Measurements from ENCODE around the gene CTTNBP2.

CTTNBP2 gene

DNA sequence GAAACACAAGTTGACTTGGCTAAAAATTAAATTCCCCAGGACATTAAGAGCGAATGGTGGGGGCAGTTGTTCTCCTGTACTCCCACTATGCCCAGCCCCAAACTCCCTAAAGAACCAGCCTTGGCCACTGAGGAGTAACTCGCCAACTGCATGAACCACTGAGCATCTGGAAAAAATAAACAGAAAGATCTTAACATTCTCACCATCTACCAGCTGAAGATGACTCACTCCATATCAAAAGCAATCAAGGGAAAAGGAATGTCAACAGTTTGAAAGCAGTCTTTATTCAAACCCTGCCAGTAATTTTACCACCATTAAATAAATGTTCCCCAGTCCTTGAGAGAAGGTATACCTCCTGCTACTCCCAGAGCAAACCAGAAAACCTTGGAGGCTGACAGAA is 45.4 kb downstream of the CTTNBP2 start (continued):
- no peak for TF ChIP-seq PRDM4 (tag by site-specific recombination; IDR thresholded peaks at IDR 0.05)
- no peak for TF ChIP-seq CTCF (tag by site-specific recombination; IDR thresholded peaks at IDR 0.05)
- no peak for TF ChIP-seq GLI4 (tag by site-specific recombination; IDR thresholded peaks at IDR 0.05)

- ChIA-PET CTCF (no interaction called here), POLR2A (no interaction called here)
- peaks cover 16% of the 10 kb centered on the region for H3K4me1 ChIP-seq (ENCODE audit: control insufficient read depth, insufficient read depth, low read length)
- H3K9me3 ChIP-seq (ENCODE audit: control insufficient read depth, insufficient read depth, low read depth, low read length) = no peaks in the 10 kb centered on the region
- no peak overlapping the region for H3K27ac ChIP-seq (ENCODE audit: extremely low read depth, low read depth, low read length)
- TF ChIP-seq, protein P1, sequence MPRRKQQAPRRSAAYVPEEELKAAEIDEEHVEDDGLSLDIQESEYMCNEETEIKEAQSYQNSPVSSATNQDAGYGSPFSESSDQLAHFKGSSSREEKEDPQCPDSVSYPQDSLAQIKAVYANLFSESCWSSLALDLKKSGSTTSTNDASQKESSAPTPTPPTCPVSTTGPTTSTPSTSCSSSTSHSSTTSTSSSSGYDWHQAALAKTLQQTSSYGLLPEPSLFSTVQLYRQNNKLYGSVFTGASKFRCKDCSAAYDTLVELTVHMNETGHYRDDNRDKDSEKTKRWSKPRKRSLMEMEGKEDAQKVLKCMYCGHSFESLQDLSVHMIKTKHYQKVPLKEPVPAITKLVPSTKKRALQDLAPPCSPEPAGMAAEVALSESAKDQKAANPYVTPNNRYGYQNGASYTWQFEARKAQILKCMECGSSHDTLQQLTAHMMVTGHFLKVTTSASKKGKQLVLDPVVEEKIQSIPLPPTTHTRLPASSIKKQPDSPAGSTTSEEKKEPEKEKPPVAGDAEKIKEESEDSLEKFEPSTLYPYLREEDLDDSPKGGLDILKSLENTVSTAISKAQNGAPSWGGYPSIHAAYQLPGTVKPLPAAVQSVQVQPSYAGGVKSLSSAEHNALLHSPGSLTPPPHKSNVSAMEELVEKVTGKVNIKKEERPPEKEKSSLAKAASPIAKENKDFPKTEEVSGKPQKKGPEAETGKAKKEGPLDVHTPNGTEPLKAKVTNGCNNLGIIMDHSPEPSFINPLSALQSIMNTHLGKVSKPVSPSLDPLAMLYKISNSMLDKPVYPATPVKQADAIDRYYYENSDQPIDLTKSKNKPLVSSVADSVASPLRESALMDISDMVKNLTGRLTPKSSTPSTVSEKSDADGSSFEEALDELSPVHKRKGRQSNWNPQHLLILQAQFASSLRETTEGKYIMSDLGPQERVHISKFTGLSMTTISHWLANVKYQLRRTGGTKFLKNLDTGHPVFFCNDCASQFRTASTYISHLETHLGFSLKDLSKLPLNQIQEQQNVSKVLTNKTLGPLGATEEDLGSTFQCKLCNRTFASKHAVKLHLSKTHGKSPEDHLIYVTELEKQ (tag by site-specific recombination; IDR thresholded peaks at IDR 0.05; ENCODE audit: borderline replicate concordance) = no peak
- TF ChIP-seq ZBTB8A (tag by site-specific recombination; IDR thresholded peaks at IDR 0.05) (no peak), ZNF791 (tag by site-specific recombination; IDR thresholded peaks at IDR 0.05) (no peak), OVOL3 (tag by site-specific recombination; IDR thresholded peaks at IDR 0.05) (no peak), ZNF473 (tag by site-specific recombination; IDR thresholded peaks at IDR 0.05) (no peak), ZBTB1 (tag by site-specific recombination; IDR thresholded peaks at IDR 0.05) (no peak), ZNF548 (tag by site-specific recombination; IDR thresholded peaks at IDR 0.05) (no peak)
- TF ChIP-seq, protein P2, sequence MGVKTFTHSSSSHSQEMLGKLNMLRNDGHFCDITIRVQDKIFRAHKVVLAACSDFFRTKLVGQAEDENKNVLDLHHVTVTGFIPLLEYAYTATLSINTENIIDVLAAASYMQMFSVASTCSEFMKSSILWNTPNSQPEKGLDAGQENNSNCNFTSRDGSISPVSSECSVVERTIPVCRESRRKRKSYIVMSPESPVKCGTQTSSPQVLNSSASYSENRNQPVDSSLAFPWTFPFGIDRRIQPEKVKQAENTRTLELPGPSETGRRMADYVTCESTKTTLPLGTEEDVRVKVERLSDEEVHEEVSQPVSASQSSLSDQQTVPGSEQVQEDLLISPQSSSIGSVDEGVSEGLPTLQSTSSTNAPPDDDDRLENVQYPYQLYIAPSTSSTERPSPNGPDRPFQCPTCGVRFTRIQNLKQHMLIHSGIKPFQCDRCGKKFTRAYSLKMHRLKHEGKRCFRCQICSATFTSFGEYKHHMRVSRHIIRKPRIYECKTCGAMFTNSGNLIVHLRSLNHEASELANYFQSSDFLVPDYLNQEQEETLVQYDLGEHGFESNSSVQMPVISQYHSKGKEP (tag by site-specific recombination; IDR thresholded peaks at IDR 0.05) = no peak
- TF ChIP-seq, protein P3, sequence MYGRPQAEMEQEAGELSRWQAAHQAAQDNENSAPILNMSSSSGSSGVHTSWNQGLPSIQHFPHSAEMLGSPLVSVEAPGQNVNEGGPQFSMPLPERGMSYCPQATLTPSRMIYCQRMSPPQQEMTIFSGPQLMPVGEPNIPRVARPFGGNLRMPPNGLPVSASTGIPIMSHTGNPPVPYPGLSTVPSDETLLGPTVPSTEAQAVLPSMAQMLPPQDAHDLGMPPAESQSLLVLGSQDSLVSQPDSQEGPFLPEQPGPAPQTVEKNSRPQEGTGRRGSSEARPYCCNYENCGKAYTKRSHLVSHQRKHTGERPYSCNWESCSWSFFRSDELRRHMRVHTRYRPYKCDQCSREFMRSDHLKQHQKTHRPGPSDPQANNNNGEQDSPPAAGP (tag by site-specific recombination; IDR thresholded peaks at IDR 0.05) = no peak
- H3K4me3 ChIP-seq (ENCODE audit: low read depth, low read length) = no peak overlapping the region
- H3K36me3 ChIP-seq (ENCODE audit: control insufficient read depth in 2 of 2, insufficient read depth in 1 of 2, low read length in 2 of 2) = no peaks in the 10 kb centered on the region
Measured at GRCh38 chr7:117825132-117825531, 48.1 kb downstream of the CTTNBP2 start.

GRCh38 chr7:117824592-117824991 is 48.6 kb downstream of the CTTNBP2 start:
- CTCF ChIA-PET = no interaction called here
- H3K4me1 ChIP-seq (ENCODE audit: control insufficient read depth, insufficient read depth, low read length) = peaks cover 16% of the 10 kb centered on the region
- H3K9me3 ChIP-seq (ENCODE audit: control insufficient read depth, insufficient read depth, low read depth, low read length) = no peaks in the 10 kb centered on the region
- no peak overlapping the region for H3K4me3 ChIP-seq (ENCODE audit: low read depth, low read length)
- POLR2A ChIA-PET = no interaction called here
- no peaks in the 10 kb centered on the region for H3K36me3 ChIP-seq (ENCODE audit: control insufficient read depth in 2 of 2, insufficient read depth in 1 of 2, low read length in 2 of 2)
- H3K27ac ChIP-seq (ENCODE audit: extremely low read depth, low read depth, low read length) = no peak overlapping the region
- TF ChIP-seq ZNF394 (tag by site-specific recombination; IDR thresholded peaks at IDR 0.05; ENCODE audit: borderline replicate concordance) (no peak), ZNF23 (tag by site-specific recombination; IDR thresholded peaks at IDR 0.05; ENCODE audit: borderline replicate concordance) (no peak), GLIS2 (tag by site-specific recombination; IDR thresholded peaks at IDR 0.05) (no peak), ZNF843 (tag by site-specific recombination; IDR thresholded peaks at IDR 0.05) (no peak), ZNF148 (tag by site-specific recombination; IDR thresholded peaks at IDR 0.05; ENCODE audit: borderline replicate concordance) (no peak)
